GM12878 (cell line): Measurements from ENCODE around the gene NLRP10. TPM values are rescaled to one million over a fixed set of nuclear protein-coding genes. Genes with fewer than 3 reads are reported as not detected.

Experiments
- ATAC-seq: fragments of 200-7000 bp; cut with Tn5 transposase; 3 replicates; pipeline ENCODE4 v1.9.1; 2020; ENCODE audit warnings: mild to moderate bottlenecking, moderate library complexity
- BruUV-seq: library from RNA; stranded (reverse); fragments of 400-500 nt; replicated peaks from 2 replicates; lab custom pipeline; 2021; lab: Mats Ljungman, UMichigan
- CTCF ChIA-PET: fragments of 300-600 bp; sonication (Branson Sonifier 250); formaldehyde crosslinking; extraction: SDS; loops from one replicate; lab custom pipeline; 2021; ENCODE audit warnings: inconsistent platforms; lab: Yijun Ruan, JAX
- POLR2A ChIA-PET: fragments of 350-600 bp; formaldehyde crosslinking; extraction: SDS; loops from one replicate; lab custom pipeline; 2021; ENCODE audit warnings: inconsistent platforms; lab: Charles Lee
- RAD21 ChIA-PET: fragments of 300-600 bp; sonication (Branson Sonifier 250); formaldehyde crosslinking; loops from one replicate; lab custom pipeline; 2023; ENCODE audit warnings: antibody characterized with exemption; ENCODE audit not compliant: unreplicated experiment; lab: Charles Lee
- SMC1A ChIA-PET: fragments of 300-600 bp; sonication (Branson Sonifier 250); formaldehyde crosslinking; loops from one replicate; lab custom pipeline; 2023; ENCODE audit not compliant: unreplicated experiment, uncharacterized antibody; lab: Charles Lee
- DNase-seq: peaks from one replicate; pipeline ENCODE4 v3.0.0-alpha.2; 2011; ENCODE audit warnings: low read depth, low spot score
- FAIRE-seq: peaks from 3 replicates; lab custom pipeline; 2011; peaks lifted over from hg19 to GRCh38; lab: Jason Lieb, UNC
- H2AFZ ChIP-seq: 2 replicates; pipeline ENCODE4 v1.6.0; 2011; ENCODE audit warnings: low read depth, low read length, control low read depth; ENCODE audit not compliant: control insufficient read depth
- H3K27ac ChIP-seq: 2 replicates; pipeline ENCODE4 v1.5.1; 2011; ENCODE audit warnings: control low read depth; ENCODE audit not compliant: control insufficient read depth, insufficient read depth
- H3K27me3 ChIP-seq, 2 experiments: replicated peaks in 1 of 2; 2 replicates each; pipeline versions ENCODE4 v1.6.0 to v1.6.1; 2011; ENCODE audit warnings: low read length in 1 of 2; ENCODE audit not compliant: control insufficient read depth in 2 of 2, insufficient read depth in 2 of 2
- H3K36me3 ChIP-seq, 2 experiments: 2 replicates each; pipeline ENCODE4 v1.5.1; 2011; ENCODE audit warnings: low read length in 1 of 2; ENCODE audit not compliant: control insufficient read depth in 2 of 2, insufficient read depth in 2 of 2
- H3K4me1 ChIP-seq: 2 replicates; pipeline ENCODE4 v1.6.1; 2011; ENCODE audit warnings: mild to moderate bottlenecking, low read length, moderate library complexity, mixed read lengths; ENCODE audit not compliant: control insufficient read depth, insufficient read depth
- H3K4me2 ChIP-seq: 2 replicates; pipeline ENCODE4 v1.6.0; 2011; ENCODE audit warnings: control low read depth; ENCODE audit not compliant: control insufficient read depth, insufficient read depth
- H3K4me3 ChIP-seq: fragments of 200-600 bp; sonication (generic); 2 replicates; pipeline ENCODE4 v1.5.1; 2016
- H3K79me2 ChIP-seq: 2 replicates; pipeline ENCODE4 v1.6.0; 2011; ENCODE audit warnings: low read length; ENCODE audit not compliant: control insufficient read depth, insufficient read depth
- H3K9ac ChIP-seq: 2 replicates; pipeline ENCODE4 v1.8.0; 2011; ENCODE audit warnings: low read length, control low read depth, mixed read lengths; ENCODE audit not compliant: control insufficient read depth, insufficient read depth
- H3K9me3 ChIP-seq: replicated peaks from 3 replicates; pipeline ENCODE4 v1.5.1; 2011; ENCODE audit warnings: mild to moderate bottlenecking, low read length; ENCODE audit not compliant: control insufficient read depth, insufficient read depth
- H4K20me1 ChIP-seq: 2 replicates; pipeline ENCODE4 v1.6.0; 2011; ENCODE audit not compliant: control insufficient read depth, insufficient read depth
- ASH2L ChIP-seq: fragments of 300-600, 200-600 bp; sonication (generic); IDR thresholded peaks from 2 replicates; pipeline ENCODE4 v1.6.1; 2017; ENCODE audit warnings: low read depth, mild to moderate bottlenecking, borderline replicate concordance
- ATF7 ChIP-seq: fragments of 450-650 bp; IDR thresholded peaks from 2 replicates; pipeline ENCODE4 v1.6.1; 2016; ENCODE audit warnings: low read depth, mild to moderate bottlenecking
- CHD1 ChIP-seq: IDR thresholded peaks from 2 replicates; pipeline ENCODE4 v1.6.1; 2012; ENCODE audit warnings: low read depth, low read length, improper control_type of control experiment
- E4F1 ChIP-seq: fragments of 450-650 bp; IDR thresholded peaks from 2 replicates; pipeline ENCODE4 v1.6.1; 2018; ENCODE audit warnings: borderline replicate concordance, mild to moderate bottlenecking; ENCODE audit not compliant: partially characterized antibody
- SMARCA5 ChIP-seq: fragments of 450-650 bp; IDR thresholded peaks from 2 replicates; pipeline ENCODE4 v1.6.1; 2017; ENCODE audit warnings: mild to moderate bottlenecking
- WGBS: methylation state at CpG from one replicate; pipeline ENCODE4 v1.1.6; 2016; ENCODE audit warnings: low lambda C conversion rate; ENCODE audit not compliant: insufficient replicate concordance, insufficient coverage; ENCODE audit errors: missing lambda C conversion rate; 5-methylcytosine and 5-hydroxymethylcytosine counted together
- in situ Hi-C: fragments of 300-500 bp; cut with MboI; formaldehyde crosslinking; loops from 9 replicates; pipeline ENCODE4 v1.14.3; 2018; ENCODE audit warnings: mixed read lengths
- intact Hi-C: fragments of 100-400 bp; cut with micrococcal nuclease; formaldehyde crosslinking; loops from one replicate; pipeline ENCODE4 v1.14.2; 2022; ENCODE audit not compliant: unreplicated experiment
- polyA plus RNA-seq, 11 experiments: library from polyadenylated mRNA; depleted of rRNA in 4 of 11; unstranded in 6 of 11; stranded (reverse) in 5 of 11; fragments of >200 nt; fragmentation: Nextera tagmentation in 4 of 11; fragmentation: Illumina TruSeq in 1 of 11; extraction: Ambion mirVana in 4 of 11; extraction: Trizol in 1 of 11; gene quantifications; 1 replicate in 1 of 11; 2 replicates in 10 of 11; pipeline versions ENCODE4 v1.2.1 to v1.2.3, GENCODE V29; 2011 to 2016; ENCODE audit warnings: inconsistent platforms in 2 of 11, missing spikeins in 2 of 11, low read depth in 1 of 11
- total RNA-seq, 4 experiments: library from RNA; depleted of rRNA in 3 of 4; stranded (reverse); fragments of >200 nt in 3 of 4; fragmentation: Illumina TruSeq in 1 of 4; extraction: Trizol in 1 of 4; gene quantifications; 2 replicates each; pipeline versions ENCODE4 v1.2.1 to v1.2.3, GENCODE V29; 2013 to 2021

NLRP10 gene
- total and polyA plus RNA-seq, 10 of the 15 experiments (the other 5 are each of a cell fraction or from before 2014, with no cell fraction given) = 0.04 TPM; not detected in 9

DNA sequence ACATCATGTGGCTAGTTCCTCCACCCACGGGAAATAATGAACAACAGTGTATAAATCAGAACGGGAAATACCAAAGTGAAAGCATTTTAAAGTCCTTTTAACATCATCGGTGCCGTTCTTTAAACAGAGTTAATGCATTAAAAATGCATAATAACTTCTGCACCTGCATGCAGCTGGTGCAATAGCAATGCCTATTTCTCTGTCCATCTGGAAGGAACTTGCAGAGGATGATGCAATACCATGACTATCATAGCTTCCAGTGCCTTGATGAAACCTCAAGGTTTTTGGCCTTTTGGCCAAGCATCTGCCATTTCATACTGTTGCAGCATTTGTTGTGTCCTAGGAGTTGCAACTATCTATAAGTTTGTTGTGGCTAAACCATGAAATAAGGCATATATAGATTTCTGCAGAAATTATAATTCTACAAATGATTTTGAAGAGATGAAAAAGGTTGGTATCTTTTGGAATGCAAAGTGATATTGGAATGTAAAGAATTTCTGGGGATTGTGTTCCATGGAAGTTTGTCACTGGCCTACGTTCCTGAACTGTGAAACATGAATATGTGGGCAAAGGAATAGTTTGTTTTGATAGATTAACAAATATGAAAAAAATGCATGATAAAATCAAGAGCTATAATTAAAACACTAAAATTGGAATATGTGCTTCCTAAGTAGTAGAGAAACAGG is 12.1 kb upstream of the NLRP10 start:
- Histone ChIP-seq H3K4me3 (no peak overlapping the region), H3K36me3 (no peaks in the 10 kb centered on the region), H3K79me2 (no peaks in the 10 kb centered on the region), H4K20me1 (no peaks in the 10 kb centered on the region), H3K9me3 (no peaks in the 10 kb centered on the region), H2AFZ (no peak overlapping the region), H3K27ac (no peak overlapping the region), H3K4me2 (no peak overlapping the region)
- no TSS peak for BruUV-seq
- no peak for DNase-seq
- CTCF ChIA-PET = interaction anchor here (2.9 kb wide), 1 partner anchor 10 kb away, joined by 16 read pairs; the partner anchor contains the start of gene EIF3F
- intact Hi-C loops (no loop called here), in situ Hi-C loops (no loop called here)
- ATAC-seq = no peak
- TF ChIP-seq CHD1 (no peak), ASH2L (no peak), E4F1 (no peak), ATF7 (no peak), SMARCA5 (no peak)
- TF ChIP-seq, all 136 proteins: peak for 0
- ChIA-PET RAD21 (interaction anchor here (1.6 kb wide), 1 partner anchor 10 kb away, joined by 6 read pairs; the partner anchor contains the start of gene EIF3F), SMC1A (interaction anchor here (0.6 to 2.0 kb wide), 4 partner anchors 9 to 96 kb away, joined by 4 to 12 read pairs (median 6); partner anchors contain the start of gene EIF3F), POLR2A (interaction anchor here (2.1 kb wide), 1 partner anchor 9 kb away, joined by 6 read pairs; the partner anchor contains the start of gene EIF3F)
- Histone ChIP-seq H3K9ac (no peak overlapping the region), H3K4me1 (no peaks in the 10 kb centered on the region), H3K27me3 (no peaks in the 10 kb centered on the region)
- 31% methylated on average over 5 of the region's 5 CpGs for WGBS
- FAIRE-seq = no peak
